Motor neuron (in vitro differentiated cells): Measurements from ENCODE around the gene SSBP3. TPM values are rescaled to one million over a fixed set of nuclear protein-coding genes. Genes with fewer than 3 reads are reported as not detected.
A peak's percentile ranks its signal among the peaks of the same experiment; 100 is the strongest.

ENCODE experiments used
- ATAC-seq, 8 experiments: fragments of 200-7000 bp; cut with Tn5 transposase; replicated peaks in 6 of 8; 2 replicates each; pipeline ENCODE4 v1.8.0; 2021; ENCODE audit warnings: mild to moderate bottlenecking in 8 of 8, moderate library complexity in 8 of 8
- H3K27ac ChIP-seq, 2 donors: fragments of 250-450 bp; sonication (Bioruptor Pico); 2 replicates each; pipeline ENCODE4 v1.9.0; 2021; ENCODE audit warnings: antibody characterized with exemption in 2 of 2, mild to moderate bottlenecking in 2 of 2, moderate library complexity in 1 of 2
- H3K4me1 ChIP-seq, 2 donors: fragments of 250-450 bp; sonication (Bioruptor Pico); replicated peaks in 1 of 2; 2 replicates each; pipeline ENCODE4 v1.6.1; 2021; ENCODE audit warnings: antibody characterized with exemption in 2 of 2, mild to moderate bottlenecking in 2 of 2, moderate library complexity in 1 of 2
- H3K4me3 ChIP-seq, 5 donors: fragments of 250-450 bp; sonication (Bioruptor Pico); 2 replicates each; pipeline ENCODE4 v1.9.0; 2021; ENCODE audit warnings: antibody characterized with exemption in 5 of 5, mild to moderate bottlenecking in 5 of 5, moderate library complexity in 4 of 5
- WGBS, 10 experiments: fragments of 450-650 bp; shearing (Covaris generic); methylation state at CpG; one replicate each; pipeline ENCODE4 v1.0.0; 2022; 5-methylcytosine and 5-hydroxymethylcytosine counted together
- in situ Hi-C, 9 experiments: fragments of 400-800 bp; cut with MboI; loops; one replicate each; pipeline ENCODE4 v1.15.0; 2021; ENCODE audit warnings: low sequenced_read_pairs in 9 of 9, low pct_unique_long_range_greater_than_20kb in 2 of 9; ENCODE audit not compliant: unreplicated experiment in 9 of 9
- total RNA-seq, 8 experiments: library from RNA; unstranded; fragments of 300-600 nt; gene quantifications; 2 replicates each; pipeline versions ENCODE4 v1.2.3 to v1.2.4, GENCODE V29; 2022

SSBP3 gene
- total RNA-seq, 8 experiments from 2014 or later, result 11.3 to 183 (median 60.4) TPM

DNA sequence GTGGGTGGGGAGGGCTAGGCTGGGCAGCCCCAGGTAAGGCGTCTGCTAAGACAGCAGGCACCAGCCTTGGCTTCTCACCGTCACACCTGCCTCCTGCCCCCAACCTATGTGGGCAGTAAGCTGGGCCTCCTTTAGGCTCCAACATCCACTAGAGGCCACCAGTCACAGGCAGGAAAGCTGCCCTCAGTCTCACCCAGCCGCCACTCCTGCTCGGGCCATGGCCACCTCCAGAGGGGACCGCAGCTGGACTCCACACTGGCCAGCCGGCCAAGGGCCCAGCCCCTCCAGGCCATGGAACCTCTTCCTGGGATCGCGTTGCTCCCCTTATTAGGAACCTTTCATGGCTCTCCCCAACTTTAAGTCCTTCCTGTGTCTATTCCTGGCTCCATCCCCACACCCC is 131.7 kb downstream of the SSBP3 start:
- WGBS, 10 experiments, result 60 to 83% (median 67%) methylated on average over 1 to 3 of the region's 8 CpGs; no CpG with 5 or more reads in 7 of the 10 experiments
- Histone ChIP-seq H3K27ac (peak overlapping the region; percentile 58 to 85), H3K4me3 (no peak overlapping the region), H3K4me1 (peaks cover 48 to 59% of the 10 kb centered on the region in 2 donors)
- ATAC-seq, result no peak
- in situ Hi-C loops, result loop anchor here in 4 of 9 experiments (10.0 to 25.0 kb wide), 2 partner anchors 130 to 213 kb away; partner anchors contain the start of gene SSBP3 (in 1 of the 4)

DNA sequence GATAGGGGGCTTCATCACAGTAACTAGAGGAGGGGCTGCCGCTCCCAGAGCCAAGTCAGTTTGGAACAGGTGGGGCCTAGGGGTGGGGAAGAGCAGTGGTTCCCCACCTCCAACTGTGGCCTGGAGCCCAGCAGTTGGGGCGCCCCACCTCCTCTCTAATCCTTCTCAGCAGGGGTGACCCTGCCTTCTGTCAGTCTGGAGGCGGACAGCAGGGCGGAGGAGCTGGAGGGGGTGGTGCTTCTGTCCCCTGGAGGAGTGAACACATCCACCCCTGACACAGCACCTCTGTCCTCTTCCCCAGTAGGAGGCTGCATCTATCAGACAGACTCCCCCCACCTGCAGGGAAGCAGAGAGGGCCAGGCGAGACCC is 132.4 kb downstream of the SSBP3 start:
- H3K4me3 ChIP-seq, result peak overlapping the region in 1 of 5 donors; percentile 14
- H3K4me1 ChIP-seq, result peaks cover 50 to 56% of the 10 kb centered on the region in 2 donors
- in situ Hi-C loops, result loop anchor here in 4 of 9 experiments (10.0 to 25.0 kb wide), 2 partner anchors 131 to 214 kb away; partner anchors contain the start of gene SSBP3 (in 1 of the 4)
- ATAC-seq, result peak; percentile 3 to 53 (median 46)
- 29 to 40% (median 38%) methylated on average over 1 to 5 of the region's 5 CpGs; no CpG with 5 or more reads in 7 of the 10 experiments for WGBS, 10 experiments
- H3K27ac ChIP-seq, result peak overlapping the region; percentile 58 to 85

DNA sequence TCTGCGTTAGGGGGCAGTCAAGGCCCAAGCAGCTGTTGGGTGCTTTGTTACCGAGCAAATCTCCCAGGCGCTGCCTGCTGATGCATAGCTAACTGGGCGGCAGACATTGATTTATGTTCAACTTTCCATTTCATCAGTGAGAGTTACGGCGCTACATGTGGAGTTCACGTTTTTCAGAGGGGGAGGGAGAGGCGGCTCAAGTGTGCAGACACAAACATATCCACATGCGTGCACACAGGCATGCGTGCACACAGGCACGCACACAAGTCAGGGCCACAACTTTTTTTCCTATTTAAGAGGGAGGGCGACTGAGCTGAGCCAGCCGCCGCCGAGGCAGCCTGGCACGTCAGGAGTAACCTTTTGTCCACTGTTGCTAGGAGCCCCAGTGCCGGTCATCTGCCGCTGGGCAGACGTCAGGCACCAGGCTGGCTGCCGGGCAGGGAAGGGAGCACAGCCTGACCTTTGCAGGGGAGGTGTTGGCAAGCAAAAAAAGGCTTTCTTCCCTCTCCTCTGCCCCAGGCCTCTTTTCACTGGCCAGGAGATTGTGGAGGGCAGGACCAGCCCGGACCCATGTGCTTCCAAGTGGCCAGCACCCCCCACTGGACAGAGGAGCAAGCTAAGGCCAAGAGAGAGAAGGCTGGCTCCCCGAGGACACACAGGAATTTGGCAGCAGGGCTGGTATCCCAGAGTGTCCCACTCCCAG is 133.0 kb downstream of the SSBP3 start:
- H3K4me3 ChIP-seq, result peak overlapping the region in 3 of 5 donors; percentile 1 to 14 (median 1)
- H3K4me1 ChIP-seq, result peaks cover 55 to 56% of the 10 kb centered on the region in 2 donors
- peak overlapping the region; percentile 83 to 85 for H3K27ac ChIP-seq
- ATAC-seq, result peak; percentile 79 to 96 (median 90)
- in situ Hi-C loops, result loop anchor here in 4 of 9 experiments (10.0 to 25.0 kb wide), 2 partner anchors 132 to 214 kb away; partner anchors contain the start of gene SSBP3 (in 1 of the 4)
- WGBS, 10 experiments, result 0 to 31% (median 1%) methylated on average over 1 to 21 of the region's 22 CpGs; no CpG with 5 or more reads in 3 of the 10 experiments

DNA sequence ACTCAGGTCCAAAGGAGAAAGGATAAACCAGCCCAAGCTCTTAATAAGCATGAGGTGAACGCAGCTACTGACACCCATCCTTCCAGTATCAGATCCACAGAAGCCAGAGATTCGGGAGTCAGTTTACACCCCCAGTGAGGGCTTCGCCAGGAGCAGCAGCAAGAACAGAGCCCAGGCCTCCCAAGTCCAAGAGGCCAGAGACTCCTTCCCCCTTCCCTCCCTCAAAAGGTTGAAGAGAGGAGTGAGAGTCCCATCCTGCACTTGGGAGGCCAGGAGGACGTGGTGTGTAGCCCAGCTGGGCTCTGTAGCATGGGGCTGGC is 133.5 kb downstream of the SSBP3 start:
- in situ Hi-C loops, result loop anchor here in 4 of 9 experiments (10.0 to 25.0 kb wide), 2 partner anchors 132 to 215 kb away; partner anchors contain the start of gene SSBP3 (in 1 of the 4)
- peak overlapping the region; percentile 83 to 85 for H3K27ac ChIP-seq
- WGBS, 10 experiments, result 26 to 50% (median 32%) methylated on average over 1 to 4 of the region's 4 CpGs; no CpG with 5 or more reads in 4 of the 10 experiments
- ATAC-seq, result no peak
- H3K4me3 ChIP-seq, result peak overlapping the region in 2 of 5 donors; percentile 1 to 14
- H3K4me1 ChIP-seq, result peaks cover 56 to 60% of the 10 kb centered on the region in 2 donors

DNA sequence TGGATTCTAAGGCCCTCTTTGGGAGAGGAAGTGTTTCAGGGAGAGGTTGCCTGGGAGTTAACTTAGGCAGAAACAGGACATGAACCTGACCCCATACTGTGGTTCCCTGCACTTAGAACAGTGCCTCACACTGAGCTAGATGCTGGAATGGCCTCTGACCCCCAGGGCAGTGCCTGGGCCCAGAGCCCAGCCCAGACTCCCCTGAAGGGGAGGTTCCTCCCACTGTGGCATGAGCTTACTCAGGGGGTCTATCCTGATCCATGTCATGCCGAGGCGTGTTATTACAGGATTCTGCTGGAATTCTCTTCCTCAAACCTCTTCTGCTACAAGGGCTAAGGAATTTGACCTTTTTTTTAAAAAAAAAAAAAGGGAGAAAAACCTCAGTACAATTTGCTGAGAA is 134.1 kb downstream of the SSBP3 start:
- H3K27ac ChIP-seq, result peak overlapping the region; percentile 83 to 85

DNA sequence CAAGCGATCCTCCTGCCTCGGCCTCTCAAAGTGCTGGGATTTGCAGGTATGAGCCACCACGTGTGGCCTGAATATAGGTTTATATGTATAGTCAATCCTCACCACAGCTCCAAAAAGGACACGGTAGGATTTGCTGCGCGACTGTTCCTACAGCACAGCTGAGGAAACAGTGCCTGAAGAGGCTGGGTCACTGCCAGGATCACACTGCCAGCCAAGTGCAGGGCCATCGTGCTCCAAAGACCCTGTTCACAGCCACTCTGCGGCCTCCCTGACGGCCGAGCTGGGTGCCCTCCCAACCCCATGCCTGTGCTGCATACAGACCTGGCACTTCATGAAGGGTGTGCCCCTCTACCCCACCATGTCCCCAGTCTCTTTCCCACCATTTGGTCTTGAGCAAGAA is 134.9 kb downstream of the SSBP3 start:
- Histone ChIP-seq H3K27ac (peak overlapping the region; percentile 83 to 85), H3K4me3 (no peak overlapping the region), H3K4me1 (peaks cover 51 to 60% of the 10 kb centered on the region in 2 donors)
- ATAC-seq, result no peak
- 80 to 100% (median 94%) methylated on average over 1 to 9 of the region's 10 CpGs; no CpG with 5 or more reads in 4 of the 10 experiments for WGBS, 10 experiments
- in situ Hi-C loops, result loop anchor here in 4 of 9 experiments (10.0 to 25.0 kb wide), 2 partner anchors 133 to 216 kb away; partner anchors contain the start of gene SSBP3 (in 1 of the 4)

More for the DNA sequence above, 134.1 kb downstream of the SSBP3 start:
- in situ Hi-C loops, result loop anchor here in 4 of 9 experiments (10.0 to 25.0 kb wide), 2 partner anchors 133 to 215 kb away; partner anchors contain the start of gene SSBP3 (in 1 of the 4)
- WGBS, 10 experiments, result 25 to 100% (median 61%) methylated on average over 1 to 2 of the region's 2 CpGs; no CpG with 5 or more reads in 7 of the 10 experiments
- no peak for ATAC-seq
- Histone ChIP-seq H3K4me3 (no peak overlapping the region), H3K4me1 (peaks cover 56 to 60% of the 10 kb centered on the region in 2 donors)

DNA sequence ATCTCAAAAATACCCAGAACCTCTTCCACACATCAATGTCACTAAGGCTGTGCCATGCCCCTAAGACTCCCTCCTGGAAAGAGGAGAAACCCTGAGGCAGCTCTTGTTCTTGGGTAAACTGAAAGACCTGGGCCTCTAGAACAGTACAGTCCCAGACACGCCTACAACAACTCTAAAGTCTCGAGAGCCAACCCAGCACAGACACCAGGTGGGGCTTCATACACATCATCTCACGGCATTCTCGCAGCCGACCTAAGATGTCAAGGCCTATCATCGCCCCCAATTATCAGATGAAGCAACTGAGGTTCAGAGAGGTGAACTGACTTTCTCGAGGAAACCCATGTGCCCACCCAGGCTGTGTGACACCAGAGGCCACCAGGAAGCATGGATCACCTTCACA is 135.7 kb downstream of the SSBP3 start:
- in situ Hi-C loops, result loop anchor here in 4 of 9 experiments (10.0 to 25.0 kb wide), 2 partner anchors 134 to 217 kb away; partner anchors contain the start of gene SSBP3 (in 1 of the 4)
- WGBS, 10 experiments, result 88 to 100% (median 96%) methylated on average over 1 to 7 of the region's 7 CpGs; no CpG with 5 or more reads in 3 of the 10 experiments
- ATAC-seq, result no peak
- H3K27ac ChIP-seq, result no peak overlapping the region
- H3K4me1 ChIP-seq, result peaks cover 43 to 52% of the 10 kb centered on the region in 2 donors
- H3K4me3 ChIP-seq, result no peak overlapping the region

DNA sequence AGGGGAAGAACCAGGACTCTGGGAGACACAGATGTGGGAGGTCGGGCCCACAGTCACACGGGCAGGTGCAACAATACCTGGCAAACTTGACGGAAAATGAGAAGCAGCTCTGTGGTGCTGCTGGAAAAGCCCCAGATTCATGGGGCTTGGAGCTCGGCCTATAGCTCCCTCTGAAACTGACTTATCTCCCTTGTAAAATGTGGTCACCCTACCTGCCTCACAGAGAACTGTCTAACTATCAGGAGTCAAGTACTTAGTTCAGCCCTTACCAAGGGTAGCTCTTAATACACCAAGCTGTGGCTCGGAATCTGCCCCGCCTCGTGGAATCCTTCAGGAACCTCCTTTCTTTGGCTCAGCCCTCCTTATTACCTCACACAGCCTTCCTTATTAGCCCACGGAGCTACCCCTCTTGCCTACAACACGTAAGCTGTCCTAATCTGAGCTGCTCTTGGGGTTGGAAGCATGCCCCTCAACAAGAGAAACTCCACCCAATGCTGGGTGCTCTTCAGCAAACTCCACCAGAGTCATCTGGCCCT is 137.4 kb downstream of the SSBP3 start:
- in situ Hi-C loops, result loop anchor here in 4 of 9 experiments (25.0 kb wide), 1 partner anchor 218 kb away; no protein-coding TSS in a partner anchor
- H3K27ac ChIP-seq, result no peak overlapping the region
- no peak overlapping the region for H3K4me3 ChIP-seq
- 62 to 100% (median 84%) methylated on average over 1 to 7 of the region's 9 CpGs; no CpG with 5 or more reads in 3 of the 10 experiments for WGBS, 10 experiments
- H3K4me1 ChIP-seq, result peaks cover 26 to 35% of the 10 kb centered on the region in 2 donors
- no peak for ATAC-seq

DNA sequence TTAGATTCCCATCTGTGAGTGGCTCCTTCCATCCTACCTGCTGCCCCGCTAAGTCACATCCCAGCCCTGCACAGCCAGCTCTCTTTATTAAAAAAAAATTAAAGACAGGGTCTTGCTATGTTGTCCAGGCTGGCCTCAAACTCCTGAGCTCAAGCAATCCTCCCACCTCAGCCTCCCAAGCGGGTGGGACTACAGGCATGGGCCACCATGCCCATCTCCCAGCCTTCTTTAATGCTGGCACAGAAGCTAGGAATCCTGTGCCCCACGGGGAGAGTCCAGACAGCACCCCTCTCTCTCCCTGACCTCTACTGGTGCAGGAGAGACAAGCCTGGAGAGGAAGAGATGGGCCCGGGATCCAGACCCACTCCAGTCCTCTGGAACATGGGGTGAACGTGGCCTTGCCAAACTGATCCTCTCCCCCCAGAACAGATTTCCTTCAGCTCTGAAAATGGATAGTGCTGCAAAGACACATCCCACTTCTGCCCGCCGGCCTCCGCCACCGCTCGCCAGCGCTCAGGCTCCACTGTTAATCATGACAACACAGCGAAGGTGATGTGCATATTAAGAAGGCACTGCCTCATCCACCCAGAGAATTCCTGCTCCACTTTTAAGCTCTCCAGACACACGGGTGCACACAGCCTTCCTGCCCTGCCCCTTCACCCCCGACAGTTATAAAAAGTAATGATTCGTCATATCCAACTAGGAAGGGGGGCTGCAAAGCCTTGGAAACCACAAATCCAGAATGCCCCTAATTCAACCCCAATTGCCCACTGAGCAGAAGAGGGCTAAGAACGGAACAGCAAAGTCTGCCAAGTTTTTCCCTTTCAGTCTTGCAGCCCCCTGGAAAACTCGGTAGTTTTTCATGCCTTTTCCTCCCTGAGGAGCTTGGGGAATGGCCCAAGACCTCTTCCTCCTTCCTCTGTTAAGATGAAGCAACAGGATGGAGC is 138.1 kb downstream of the SSBP3 start:
- 33 to 100% (median 80%) methylated on average over 1 to 15 of the region's 17 CpGs; no CpG with 5 or more reads in 2 of the 10 experiments for WGBS, 10 experiments
- H3K4me1 ChIP-seq, result peaks cover 19 to 27% of the 10 kb centered on the region in 2 donors
- in situ Hi-C loops, result loop anchor here in 4 of 9 experiments (25.0 kb wide), 1 partner anchor 219 kb away; no protein-coding TSS in a partner anchor
- peak overlapping the region in 1 of 5 donors; percentile 6 for H3K4me3 ChIP-seq
- peak overlapping the region in 1 of 2 donors; percentile 8 for H3K27ac ChIP-seq
- peak in 3 of 8 experiments; percentile 8 to 36 (median 31) for ATAC-seq

DNA sequence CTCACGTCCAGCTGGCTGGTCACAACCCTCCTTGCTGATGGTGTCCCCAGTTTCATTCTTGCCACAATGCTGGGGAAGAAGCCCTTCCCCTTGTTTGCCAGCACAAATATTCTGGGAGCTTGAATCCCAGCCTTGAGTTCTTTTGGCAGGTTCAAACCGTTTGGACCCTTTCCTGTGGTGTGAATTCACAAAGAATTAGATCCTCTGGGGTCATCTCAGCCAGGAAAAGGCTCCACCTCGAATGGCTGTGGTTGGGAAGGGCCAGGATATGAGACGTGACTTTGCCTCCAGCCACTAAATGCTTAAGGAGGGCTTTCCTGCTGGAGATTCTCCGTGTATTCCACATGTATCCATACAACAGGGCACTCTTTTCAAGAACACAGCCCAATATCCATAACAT is 139.3 kb downstream of the SSBP3 start:
- no peak for ATAC-seq
- H3K4me3 ChIP-seq, result no peak overlapping the region
- in situ Hi-C loops, result loop anchor here in 4 of 9 experiments (25.0 kb wide), 1 partner anchor 220 kb away; no protein-coding TSS in a partner anchor
- H3K27ac ChIP-seq, result no peak overlapping the region
- H3K4me1 ChIP-seq, result peaks cover 9 to 17% of the 10 kb centered on the region in 2 donors
- WGBS, 10 experiments, result 28 to 87% (median 60%) methylated on average over 1 to 5 of the region's 5 CpGs; no CpG with 5 or more reads in 4 of the 10 experiments

DNA sequence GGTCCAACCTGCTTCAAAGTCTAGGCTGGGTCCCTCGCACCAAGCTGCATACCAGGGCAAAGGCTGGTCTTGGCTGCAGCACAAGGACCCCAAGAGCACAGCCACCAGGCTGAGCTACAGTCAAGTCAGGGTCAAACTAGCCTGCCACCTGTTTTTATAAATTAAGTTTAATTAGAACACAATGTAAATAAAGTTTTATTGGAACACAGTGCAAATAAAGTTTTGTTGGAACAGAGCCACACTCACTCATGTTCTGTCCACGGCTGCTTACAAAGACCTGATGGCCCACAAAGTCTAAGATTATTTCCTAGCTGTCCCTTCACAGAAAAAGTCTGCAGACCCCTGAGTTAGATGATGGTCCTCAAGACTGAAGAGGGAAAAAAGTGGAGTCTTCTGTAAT is 140.0 kb downstream of the SSBP3 start:
- no peak overlapping the region for H3K4me3 ChIP-seq
- H3K4me1 ChIP-seq, result peaks cover 4 to 11% of the 10 kb centered on the region in 2 donors
- in situ Hi-C loops, result loop anchor here in 4 of 9 experiments (25.0 kb wide), 1 partner anchor 221 kb away; no protein-coding TSS in a partner anchor
- ATAC-seq, result no peak
- WGBS, 10 experiments, result 60 to 100% (median 91%) methylated on average over 1 to 2 of the region's 2 CpGs; no CpG with 5 or more reads in 3 of the 10 experiments
- H3K27ac ChIP-seq, result no peak overlapping the region
